HG02642 (cell line): ENCODE measurements around the gene ADAMTS10.
"Not testable (repeated sequence)": the region's sequence is repeated elsewhere in the genome, so short reads cannot be mapped to it uniquely, and the experiment has no call there.

ENCODE experiments used
- ATAC-seq: cut with Tn5 transposase; IDR thresholded peaks from one replicate; pipeline ENCODE4 v1.9.1; 2021; ENCODE audit warnings: mild to moderate bottlenecking; ENCODE audit not compliant: unreplicated experiment, poor library complexity

The ADAMTS10 gene

GRCh38 chr19:8610041-8610935 lies at the start of gene ADAMTS10:
ADAMTS10 (minus strand) TSS chr19:8610715; CDS start chr19:8605710, 5,005 bp downstream.
- ATAC-seq, result no peak

- no peak for ATAC-seq
Measured at GRCh38 chr19:8659905-8660304, 49.4 kb upstream of the ADAMTS10 start.

DNA sequence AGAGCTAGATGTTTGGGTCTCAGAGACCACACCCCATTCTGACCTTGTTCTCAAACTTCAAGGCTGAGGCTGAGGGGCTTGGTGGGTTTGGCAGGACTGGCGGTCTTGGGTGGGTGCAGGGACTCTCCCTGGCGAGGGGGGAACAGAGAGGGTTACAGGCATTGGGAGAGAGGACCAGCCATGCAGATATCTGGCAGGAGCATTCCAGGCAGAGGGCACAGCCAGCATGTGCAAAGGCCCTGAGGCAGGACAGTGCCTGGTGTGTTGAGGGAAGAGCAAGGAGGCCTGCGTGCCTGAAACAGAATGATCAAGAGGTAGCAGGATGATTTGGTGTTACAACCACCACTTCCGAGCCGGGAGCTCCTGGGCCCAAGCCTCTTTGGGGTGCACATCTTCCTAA lies 47.4 kb upstream of the ADAMTS10 start:
- ATAC-seq, result no peak

- ATAC-seq, result no peak
Measured at GRCh38 chr19:8655340-8655709, 44.8 kb upstream of the ADAMTS10 start.

GRCh38 chr19:8654591-8655339 lies 44.2 kb upstream of the ADAMTS10 start:
- no peak for ATAC-seq

DNA sequence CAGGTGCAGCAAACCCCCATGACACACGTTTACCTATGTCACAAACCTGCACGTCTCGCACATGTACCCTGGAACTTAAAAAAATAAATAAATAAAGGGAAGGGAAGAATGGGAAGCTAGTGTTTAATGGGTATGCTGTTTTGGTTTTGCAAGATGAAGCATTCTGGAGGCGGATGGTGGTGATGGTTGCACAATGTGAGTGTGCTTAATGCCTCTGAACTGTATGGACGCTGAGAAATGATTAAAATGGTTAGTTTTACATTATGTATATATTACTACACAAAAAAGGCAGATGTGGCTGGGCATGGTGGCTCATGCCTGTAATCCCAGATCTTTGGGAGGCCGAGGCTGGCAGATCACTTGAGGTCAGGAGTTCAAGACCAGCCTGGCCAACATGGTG lies 37.7 kb upstream of the ADAMTS10 start:
- no peak for ATAC-seq

- no peak for ATAC-seq
Measured at GRCh38 chr19:8643860-8644653, 33.5 kb upstream of the ADAMTS10 start.

GRCh38 chr19:8642561-8642960 lies 32.0 kb upstream of the ADAMTS10 start:
- ATAC-seq, result no peak

DNA sequence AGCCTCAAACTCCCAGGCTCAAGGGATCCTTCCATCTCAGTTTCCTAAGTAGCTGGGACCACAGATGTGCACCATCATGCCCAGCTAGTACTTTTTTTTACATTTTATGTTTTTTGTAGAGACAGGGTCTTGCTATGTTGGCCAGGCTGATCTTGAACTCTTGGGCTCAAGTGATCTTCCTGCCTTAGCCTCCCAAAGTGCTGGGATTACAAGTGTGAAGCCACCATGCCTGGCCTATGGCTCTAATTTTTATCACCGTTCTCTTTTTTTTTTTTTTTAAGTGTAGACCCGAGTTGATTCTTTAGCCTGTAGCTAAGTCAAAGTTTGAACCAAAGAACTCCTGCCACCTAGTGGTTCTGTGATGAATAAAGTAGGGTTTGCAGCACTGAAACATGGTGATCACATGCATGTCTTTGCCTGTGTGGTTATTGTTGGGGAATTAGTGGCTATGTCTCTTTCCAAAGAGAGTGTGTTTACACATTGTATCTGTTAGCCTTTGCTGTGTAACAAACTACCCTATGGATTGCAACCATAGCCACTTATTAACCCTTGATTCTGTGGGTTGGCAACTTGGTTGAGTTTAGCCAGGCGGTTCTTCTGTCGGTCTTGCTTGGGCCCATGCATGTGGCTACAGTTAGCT lies 31.5 kb upstream of the ADAMTS10 start:
- ATAC-seq, result no peak

DNA sequence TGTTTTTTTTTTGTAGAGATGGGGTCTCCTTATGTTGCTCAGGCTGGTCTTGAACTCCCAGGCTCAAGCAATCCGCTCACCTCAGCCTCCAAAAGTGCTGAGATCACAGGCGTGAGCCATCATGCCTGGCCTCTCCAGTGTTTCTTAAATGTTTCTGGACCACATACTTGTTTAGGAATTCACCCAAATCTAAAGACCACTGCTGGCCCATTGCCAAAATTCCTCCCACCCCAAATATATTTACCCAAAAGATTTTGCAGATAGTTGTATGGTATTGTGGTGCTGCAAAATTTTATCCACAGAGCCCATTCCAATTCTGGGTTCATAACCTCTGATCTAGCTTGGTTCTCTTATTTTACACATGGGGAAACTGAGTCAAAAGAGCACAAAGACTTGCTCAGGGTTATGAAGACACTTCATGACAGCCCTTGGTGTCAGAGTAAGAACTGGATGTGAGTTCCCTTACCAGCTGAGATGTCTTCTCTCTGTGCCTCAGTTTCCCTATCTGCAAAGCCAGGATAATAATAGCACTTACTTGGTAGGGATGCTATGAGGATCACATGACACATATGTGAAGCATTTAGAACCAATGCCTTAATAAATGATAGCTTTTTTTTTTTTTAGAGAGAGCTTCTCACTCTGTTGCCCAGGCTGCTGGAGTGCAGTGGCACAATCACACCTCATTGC lies 30.8 kb upstream of the ADAMTS10 start:
- no peak for ATAC-seq

GRCh38 chr19:8640402-8641004 lies 30.0 kb upstream of the ADAMTS10 start:
- ATAC-seq, result no peak

DNA sequence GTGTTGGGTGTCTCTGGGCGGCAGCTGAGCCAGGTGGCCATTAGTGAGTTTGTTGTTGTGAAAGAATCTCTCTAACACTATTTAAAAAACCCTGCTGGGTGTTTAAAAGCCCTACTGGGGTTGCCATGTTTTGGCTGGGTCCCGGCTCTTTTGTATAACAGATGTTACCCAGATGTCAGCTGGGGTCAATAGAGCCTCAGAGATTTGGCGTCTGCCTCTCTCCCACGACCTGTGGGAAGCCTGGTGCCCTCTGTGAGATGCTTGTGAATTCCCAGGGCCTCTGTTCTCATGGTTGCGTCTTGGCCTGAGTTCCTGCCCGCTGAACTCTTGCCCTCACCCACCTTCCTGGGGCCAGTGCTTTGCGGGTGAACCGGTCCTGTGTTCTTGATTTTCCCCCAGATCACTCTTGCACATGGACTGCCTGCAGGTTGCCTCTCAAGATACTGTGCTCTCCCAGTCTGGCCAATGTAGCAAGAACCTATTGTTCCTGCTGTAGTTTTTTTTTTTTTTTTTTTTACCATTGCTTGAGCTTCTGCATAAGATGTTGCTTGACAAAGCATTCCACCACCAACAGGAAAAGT lies 29.4 kb upstream of the ADAMTS10 start:
- ATAC-seq, result no peak

GRCh38 chr19:8638078-8638619 lies 27.6 kb upstream of the ADAMTS10 start:
- ATAC-seq, result no peak

GRCh38 chr19:8637070-8637469 lies 26.6 kb upstream of the ADAMTS10 start:
- not testable (repeated sequence) for ATAC-seq

- no peak for ATAC-seq
Measured at GRCh38 chr19:8635422-8635821, 24.9 kb upstream of the ADAMTS10 start.

GRCh38 chr19:8631425-8631819 lies 20.9 kb upstream of the ADAMTS10 start:
- ATAC-seq, result no peak

DNA sequence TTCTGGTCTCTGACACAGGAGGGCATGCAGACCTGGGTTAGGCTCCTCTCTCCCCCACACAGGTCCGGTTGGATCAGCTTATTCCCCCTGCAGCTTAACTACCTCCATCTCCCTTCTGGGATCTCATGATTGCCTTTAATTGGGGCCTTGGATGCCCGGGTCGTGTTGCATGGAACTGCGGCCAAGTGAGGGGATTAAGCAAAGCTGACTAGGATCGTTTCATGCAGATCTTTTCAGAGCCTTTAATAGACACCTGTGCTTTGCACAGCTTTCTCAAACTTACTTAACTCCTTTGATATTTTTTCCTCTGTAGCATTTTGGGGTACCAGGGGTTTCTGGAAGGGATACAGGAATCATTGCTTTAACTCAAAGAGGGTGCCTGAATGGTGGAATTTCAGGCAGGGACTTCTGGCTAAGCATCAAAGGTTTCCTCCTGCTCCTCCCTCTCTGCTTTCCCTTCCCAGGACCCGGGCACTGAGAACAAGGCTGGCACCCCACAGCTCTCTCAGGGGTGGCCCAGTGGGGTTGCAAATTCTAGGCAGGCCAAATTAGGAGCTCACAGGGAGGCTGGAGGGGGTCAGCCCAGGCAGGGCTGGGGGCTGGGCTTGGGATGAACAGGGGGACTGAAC lies 20.4 kb upstream of the ADAMTS10 start:
- ATAC-seq, result no peak

- no peak for ATAC-seq
Measured at GRCh38 chr19:8629996-8630683, 19.6 kb upstream of the ADAMTS10 start, which contains the start of gene NFILZ. NFILZ (plus strand) TSS chr19:8630633; CDS start chr19:8676766, 46,133 bp downstream.
